ENCODE results near the gene GMPR.

Gene GMPR

DNA sequence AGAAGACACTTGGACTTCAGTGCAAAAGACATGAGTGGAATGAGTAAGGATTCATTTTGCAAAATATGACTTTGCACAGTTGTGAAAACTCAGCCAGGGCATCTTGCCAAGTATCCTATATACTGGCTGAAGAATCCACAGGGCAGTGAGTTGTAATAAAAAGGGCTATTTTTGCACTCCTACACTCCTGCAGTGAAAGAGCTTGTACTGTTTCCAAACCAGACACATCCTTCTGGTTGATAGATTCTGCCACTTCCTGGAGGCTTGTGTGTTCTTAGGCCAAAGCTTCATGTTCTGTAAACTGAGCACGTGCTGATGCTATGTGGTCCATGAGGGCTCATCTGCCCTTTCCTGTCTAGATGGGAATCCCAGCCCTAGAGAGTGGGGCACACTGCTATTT is 34.9 kb downstream of the GMPR start:
- Mint-ChIP-seq H3K36me3 (ENCODE audit: insufficient read depth) (no peaks in the 10 kb centered on the region), H3K27ac (ENCODE audit: low read depth) (no peak overlapping the region), H3K9me3 (no peaks in the 10 kb centered on the region), H3K4me1 (no peaks in the 10 kb centered on the region), H3K4me3 (no peak overlapping the region), H3K27me3 (no peaks in the 10 kb centered on the region)
- ATAC-seq (replicated peaks; ENCODE audit: extremely low read depth, poor library complexity, severe bottlenecking) (no peak), DNase-seq (ENCODE audit: low spot score in 2 of 2) (no peak)

GRCh38 chr6:16274483-16274882 is 36.1 kb downstream of the GMPR start:
- H3K36me3 Mint-ChIP-seq (ENCODE audit: insufficient read depth), result no peaks in the 10 kb centered on the region
- no peak overlapping the region for H3K4me3 Mint-ChIP-seq
- no peak for DNase-seq (ENCODE audit: low spot score in 2 of 2)
- H3K27ac Mint-ChIP-seq (ENCODE audit: low read depth), result no peak overlapping the region
- ATAC-seq (replicated peaks; ENCODE audit: extremely low read depth, poor library complexity, severe bottlenecking), result no peak
- H3K4me1 Mint-ChIP-seq, result no peaks in the 10 kb centered on the region
- H3K27me3 Mint-ChIP-seq, result no peaks in the 10 kb centered on the region
- no peaks in the 10 kb centered on the region for H3K9me3 Mint-ChIP-seq

GRCh38 chr6:16274885-16275589 is 36.6 kb downstream of the GMPR start:
- H3K4me3 Mint-ChIP-seq, result no peak overlapping the region
- no peaks in the 10 kb centered on the region for H3K9me3 Mint-ChIP-seq
- no peak overlapping the region for H3K27ac Mint-ChIP-seq (ENCODE audit: low read depth)
- H3K27me3 Mint-ChIP-seq, result no peaks in the 10 kb centered on the region
- no peak for ATAC-seq (replicated peaks; ENCODE audit: extremely low read depth, poor library complexity, severe bottlenecking)
- H3K36me3 Mint-ChIP-seq (ENCODE audit: insufficient read depth), result peaks cover 1% of the 10 kb centered on the region
- H3K4me1 Mint-ChIP-seq, result no peaks in the 10 kb centered on the region
- DNase-seq (ENCODE audit: low spot score in 2 of 2), result no peak

DNA sequence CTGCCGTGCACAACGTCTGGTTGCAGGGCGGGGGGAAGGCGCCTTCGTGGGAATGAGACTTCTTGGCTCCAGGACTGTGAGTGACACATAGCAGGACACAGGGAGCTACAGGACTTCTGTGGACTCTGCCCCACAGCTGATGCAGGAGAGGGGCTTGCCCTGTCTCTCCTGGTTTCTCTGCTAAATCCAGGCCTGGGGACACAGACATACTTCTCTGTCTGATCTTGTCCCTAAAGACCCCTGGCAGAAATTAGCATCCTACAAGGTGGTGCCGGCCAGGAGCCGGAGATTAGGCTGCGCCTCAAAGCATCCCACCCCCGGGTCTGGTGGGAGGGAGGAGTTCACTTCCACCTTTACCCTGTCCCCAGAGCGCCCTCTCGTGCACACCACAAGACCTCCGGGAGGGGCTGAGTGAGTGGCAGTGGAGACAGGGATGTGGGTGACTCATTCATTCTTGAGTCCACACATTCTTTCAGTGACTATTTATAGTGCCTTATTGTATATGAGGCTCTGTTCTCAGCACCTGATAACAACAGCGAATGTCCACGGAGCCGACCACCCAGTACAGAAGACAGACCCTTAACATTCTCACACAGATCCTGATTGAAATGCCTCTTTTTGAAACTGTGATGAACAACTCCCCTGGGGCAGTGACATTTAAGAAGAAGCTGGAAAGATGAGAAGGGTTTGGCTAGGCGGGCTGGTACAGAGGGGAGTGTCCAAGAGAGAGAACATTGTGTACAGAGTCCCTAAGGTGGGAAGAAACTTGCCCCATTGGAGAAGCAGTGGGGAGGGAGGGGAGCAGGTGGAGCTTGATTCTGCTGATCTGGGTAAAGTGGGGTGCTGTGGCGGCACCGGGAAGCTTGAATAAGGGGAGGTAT is 39.0 kb downstream of the GMPR start:
- Mint-ChIP-seq H3K4me3 (no peak overlapping the region), H3K27me3 (no peaks in the 10 kb centered on the region), H3K4me1 (no peaks in the 10 kb centered on the region), H3K9me3 (no peaks in the 10 kb centered on the region), H3K36me3 (ENCODE audit: insufficient read depth) (peaks cover 1% of the 10 kb centered on the region), H3K27ac (ENCODE audit: low read depth) (no peak overlapping the region)
- DNase-seq (ENCODE audit: low spot score in 2 of 2), result no peak
- ATAC-seq (replicated peaks; ENCODE audit: extremely low read depth, poor library complexity, severe bottlenecking), result no peak

DNA sequence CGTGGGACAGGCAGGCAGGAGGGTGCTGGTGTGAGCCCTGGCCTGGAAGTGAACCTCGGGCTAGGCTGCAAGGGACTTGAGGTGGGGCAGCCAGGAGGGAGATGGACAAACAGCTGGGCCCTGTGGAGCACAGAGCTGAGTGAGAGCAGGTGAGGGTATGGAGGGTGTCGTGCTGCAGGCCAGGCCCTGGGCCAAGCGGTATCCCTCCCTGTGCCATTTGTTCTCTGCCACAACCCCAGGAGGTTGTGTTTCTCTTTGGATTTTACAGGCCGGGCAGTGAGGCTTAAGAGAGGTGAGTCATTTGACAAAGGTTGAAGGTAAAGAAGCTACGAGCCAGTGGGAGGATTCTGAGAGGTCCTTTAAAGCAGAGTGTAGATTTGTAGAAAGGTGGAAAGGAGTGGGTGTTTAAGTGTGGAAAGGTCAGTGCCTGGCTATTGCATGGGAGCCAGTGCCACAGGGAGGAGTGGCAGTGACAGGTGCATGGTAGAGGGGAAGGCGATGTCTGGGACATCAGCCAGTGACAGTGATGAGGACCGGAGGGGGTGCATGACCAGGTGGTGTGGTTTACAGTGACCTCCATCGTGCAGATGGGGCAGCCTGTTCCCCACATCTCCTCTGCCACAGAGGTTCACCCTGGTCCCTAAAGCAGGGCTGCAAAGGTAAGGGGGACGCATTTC is 39.8 kb downstream of the GMPR start:
- no peaks in the 10 kb centered on the region for H3K9me3 Mint-ChIP-seq
- H3K27ac Mint-ChIP-seq (ENCODE audit: low read depth), result no peak overlapping the region
- H3K36me3 Mint-ChIP-seq (ENCODE audit: insufficient read depth), result peaks cover 1% of the 10 kb centered on the region
- H3K4me1 Mint-ChIP-seq, result no peaks in the 10 kb centered on the region
- ATAC-seq (replicated peaks; ENCODE audit: extremely low read depth, poor library complexity, severe bottlenecking) (no peak), DNase-seq (ENCODE audit: low spot score in 2 of 2) (no peak)
- no peak overlapping the region for H3K4me3 Mint-ChIP-seq
- no peaks in the 10 kb centered on the region for H3K27me3 Mint-ChIP-seq

GRCh38 chr6:16278750-16279149 is 40.4 kb downstream of the GMPR start:
- no peak for ATAC-seq (replicated peaks; ENCODE audit: extremely low read depth, poor library complexity, severe bottlenecking)
- H3K4me3 Mint-ChIP-seq, result no peak overlapping the region
- no peaks in the 10 kb centered on the region for H3K27me3 Mint-ChIP-seq

DNA sequence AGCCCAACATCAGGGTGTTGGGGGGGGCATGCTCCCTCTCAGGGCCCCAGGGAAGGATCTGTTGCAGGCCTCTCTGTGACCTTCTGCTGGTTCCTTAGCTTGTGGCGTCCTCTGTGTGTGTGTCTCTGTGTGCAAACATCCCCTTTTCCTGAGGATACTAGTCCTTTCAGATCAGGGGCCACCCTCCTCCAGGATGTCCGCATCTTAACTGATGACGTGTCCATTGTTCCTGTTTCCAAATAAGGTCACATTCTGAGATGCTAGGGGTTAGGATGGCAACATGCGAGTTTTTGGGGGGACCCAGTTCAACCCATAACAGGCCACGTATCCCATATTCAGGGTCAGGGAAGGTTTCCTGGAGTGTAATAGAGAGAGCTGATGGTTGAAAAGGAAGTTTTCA is 40.9 kb downstream of the GMPR start:
- H3K27ac Mint-ChIP-seq (ENCODE audit: low read depth), result no peak overlapping the region
- no peak for DNase-seq (ENCODE audit: low spot score in 2 of 2)
- ATAC-seq (replicated peaks; ENCODE audit: extremely low read depth, poor library complexity, severe bottlenecking), result no peak
- peaks cover 1% of the 10 kb centered on the region for H3K36me3 Mint-ChIP-seq (ENCODE audit: insufficient read depth)
- H3K27me3 Mint-ChIP-seq, result no peaks in the 10 kb centered on the region
- H3K4me1 Mint-ChIP-seq, result no peaks in the 10 kb centered on the region
- no peaks in the 10 kb centered on the region for H3K9me3 Mint-ChIP-seq
- H3K4me3 Mint-ChIP-seq, result no peak overlapping the region

More at GRCh38 chr6:16278750-16279149, 40.4 kb downstream of the GMPR start:
- DNase-seq (ENCODE audit: low spot score in 2 of 2), result no peak
- Mint-ChIP-seq H3K27ac (ENCODE audit: low read depth) (no peak overlapping the region), H3K36me3 (ENCODE audit: insufficient read depth) (peaks cover 1% of the 10 kb centered on the region), H3K9me3 (no peaks in the 10 kb centered on the region), H3K4me1 (no peaks in the 10 kb centered on the region)

GRCh38 chr6:16282370-16282769 is 44.0 kb downstream of the GMPR start:
- ATAC-seq (replicated peaks; ENCODE audit: extremely low read depth, poor library complexity, severe bottlenecking) (no peak), DNase-seq (ENCODE audit: low spot score in 2 of 2) (no peak)
- Mint-ChIP-seq H3K27me3 (peaks cover 13% of the 10 kb centered on the region), H3K4me1 (no peaks in the 10 kb centered on the region), H3K27ac (ENCODE audit: low read depth) (no peak overlapping the region), H3K9me3 (no peaks in the 10 kb centered on the region), H3K36me3 (ENCODE audit: insufficient read depth) (peaks cover 1% of the 10 kb centered on the region), H3K4me3 (no peak overlapping the region)

DNA sequence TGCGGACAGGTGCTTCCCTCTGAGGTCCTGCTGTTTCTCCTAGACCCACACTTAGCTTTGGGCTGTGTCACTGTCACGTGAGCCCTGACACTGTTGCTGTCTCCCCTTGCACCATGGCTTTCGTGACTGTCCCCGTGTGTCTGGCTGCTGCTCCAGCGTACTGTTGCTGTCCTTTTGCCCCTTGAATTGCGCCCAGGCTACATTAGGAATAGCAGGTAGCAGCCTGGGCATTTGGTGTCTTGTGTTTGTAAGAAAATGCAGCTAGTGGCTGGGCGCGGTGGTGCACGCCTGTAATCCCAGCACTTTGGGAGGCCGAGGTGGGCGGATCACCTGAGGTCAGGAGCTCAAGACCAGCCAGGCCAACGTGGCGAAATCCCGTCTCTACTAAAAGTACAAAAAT is 46.1 kb downstream of the GMPR start:
- DNase-seq (ENCODE audit: low spot score in 2 of 2) (no peak), ATAC-seq (replicated peaks; ENCODE audit: extremely low read depth, poor library complexity, severe bottlenecking) (no peak)
- H3K4me3 Mint-ChIP-seq, result no peak overlapping the region
- no peaks in the 10 kb centered on the region for H3K9me3 Mint-ChIP-seq
- H3K36me3 Mint-ChIP-seq (ENCODE audit: insufficient read depth), result peaks cover 1% of the 10 kb centered on the region
- no peaks in the 10 kb centered on the region for H3K4me1 Mint-ChIP-seq
- H3K27ac Mint-ChIP-seq (ENCODE audit: low read depth), result no peak overlapping the region
- peaks cover 13% of the 10 kb centered on the region for H3K27me3 Mint-ChIP-seq

GRCh38 chr6:16285467-16286150 is 47.2 kb downstream of the GMPR start:
- no peak overlapping the region for H3K4me3 Mint-ChIP-seq
- ATAC-seq (replicated peaks; ENCODE audit: extremely low read depth, poor library complexity, severe bottlenecking) (no peak), DNase-seq (ENCODE audit: low spot score in 2 of 2) (no peak)
- no peak overlapping the region for H3K27ac Mint-ChIP-seq (ENCODE audit: low read depth)
- H3K36me3 Mint-ChIP-seq (ENCODE audit: insufficient read depth), result no peaks in the 10 kb centered on the region
- H3K4me1 Mint-ChIP-seq, result no peaks in the 10 kb centered on the region
- no peaks in the 10 kb centered on the region for H3K9me3 Mint-ChIP-seq
- H3K27me3 Mint-ChIP-seq, result peaks cover 13% of the 10 kb centered on the region

DNA sequence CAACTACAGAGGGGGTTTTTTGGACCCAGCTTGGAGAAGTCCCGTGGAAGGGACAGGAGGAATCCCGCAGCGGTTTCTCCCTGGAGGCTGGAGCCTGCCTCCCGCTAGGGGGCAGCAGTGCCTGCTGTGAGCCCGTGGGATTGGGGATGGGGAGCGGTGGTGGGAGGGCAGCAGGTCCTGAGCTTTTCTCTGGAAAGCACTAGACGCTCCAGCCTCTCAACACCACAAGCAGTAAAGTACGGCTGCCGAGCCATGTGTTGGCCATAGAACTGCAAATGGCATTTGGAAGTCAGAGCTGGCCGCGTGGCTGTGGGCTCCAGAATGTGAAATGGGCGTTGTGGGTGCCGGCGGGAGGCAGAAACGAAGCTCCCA is 47.8 kb downstream of the GMPR start:
- H3K4me1 Mint-ChIP-seq, result no peaks in the 10 kb centered on the region
- ATAC-seq (replicated peaks; ENCODE audit: extremely low read depth, poor library complexity, severe bottlenecking) (no peak), DNase-seq (ENCODE audit: low spot score in 2 of 2) (no peak)
- H3K4me3 Mint-ChIP-seq, result no peak overlapping the region
- H3K27me3 Mint-ChIP-seq, result peaks cover 13% of the 10 kb centered on the region
- H3K27ac Mint-ChIP-seq (ENCODE audit: low read depth), result no peak overlapping the region
- no peaks in the 10 kb centered on the region for H3K36me3 Mint-ChIP-seq (ENCODE audit: insufficient read depth)
- no peaks in the 10 kb centered on the region for H3K9me3 Mint-ChIP-seq

DNA sequence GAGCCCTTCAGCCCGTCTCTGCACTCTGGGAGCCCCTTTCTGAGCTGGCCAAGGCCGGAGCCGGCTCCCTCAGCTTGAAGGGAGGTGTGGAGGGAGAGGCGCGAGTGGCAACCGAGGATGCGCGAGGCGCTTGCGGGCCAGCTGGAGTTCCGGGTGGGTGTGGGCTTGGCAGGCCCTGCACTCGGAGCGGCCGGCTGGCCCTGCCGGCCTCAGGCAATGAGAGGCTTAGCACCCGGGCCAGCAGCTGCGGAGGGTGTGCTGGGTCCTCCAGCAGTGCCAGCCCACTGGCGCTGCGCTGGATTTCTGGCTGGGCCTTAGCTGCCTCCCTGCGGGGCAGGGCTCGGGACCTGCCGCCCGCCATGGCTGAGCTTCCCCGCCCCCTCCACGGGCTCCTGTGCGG is 49.8 kb downstream of the GMPR start:
- Mint-ChIP-seq H3K27me3 (peaks cover 13% of the 10 kb centered on the region), H3K9me3 (no peaks in the 10 kb centered on the region), H3K4me1 (no peaks in the 10 kb centered on the region), H3K4me3 (no peak overlapping the region), H3K36me3 (ENCODE audit: insufficient read depth) (peaks cover 2% of the 10 kb centered on the region), H3K27ac (ENCODE audit: low read depth) (no peak overlapping the region)
- no peak for ATAC-seq (replicated peaks; ENCODE audit: extremely low read depth, poor library complexity, severe bottlenecking)
- DNase-seq (ENCODE audit: low spot score in 2 of 2), result no peak
